Measurements from ENCODE around the gene CD34.
A peak's percentile ranks its signal among the peaks of the same experiment; 100 is the strongest.
"Not testable (repeated sequence)": the region's sequence is repeated elsewhere in the genome, so short reads cannot be mapped to it uniquely, and the experiment has no call there.

The CD34 gene

GRCh38 chr1:207884266-207885029 lies 26.5 kb downstream of the CD34 start:
- Mint-ChIP-seq H3K27me3 (peaks cover 9% of the 10 kb centered on the region), H3K27ac (peak overlapping the region; percentile 40), H3K4me1 (peaks cover 23% of the 10 kb centered on the region), H3K9me3 (no peaks in the 10 kb centered on the region), H3K4me3 (peak overlapping the region; percentile 52), H3K36me3 (no peaks in the 10 kb centered on the region)
- DNase-seq (ENCODE audit: low spot score in 2 of 2), result no peak
- ATAC-seq (ENCODE audit: low read depth), result no peak

GRCh38 chr1:207883660-207884250 lies 27.2 kb downstream of the CD34 start:
- no peaks in the 10 kb centered on the region for H3K9me3 Mint-ChIP-seq
- H3K4me3 Mint-ChIP-seq, result peak overlapping the region; percentile 88
- peaks cover 23% of the 10 kb centered on the region for H3K4me1 Mint-ChIP-seq
- DNase-seq (ENCODE audit: low spot score in 2 of 2), result no peak
- peak overlapping the region; percentile 40 for H3K27ac Mint-ChIP-seq
- peaks cover 9% of the 10 kb centered on the region for H3K27me3 Mint-ChIP-seq
- ATAC-seq (ENCODE audit: low read depth), result peak; percentile 9
- no peaks in the 10 kb centered on the region for H3K36me3 Mint-ChIP-seq

GRCh38 chr1:207883104-207883651 lies 27.7 kb downstream of the CD34 start:
- Mint-ChIP-seq H3K9me3 (no peaks in the 10 kb centered on the region), H3K4me1 (peaks cover 23% of the 10 kb centered on the region), H3K27ac (peak overlapping the region; percentile 40), H3K4me3 (peak overlapping the region; percentile 88), H3K36me3 (no peaks in the 10 kb centered on the region), H3K27me3 (peaks cover 9% of the 10 kb centered on the region)
- ATAC-seq (ENCODE audit: low read depth) (peak; percentile 62), DNase-seq (ENCODE audit: low spot score in 2 of 2) (no peak)

- no peak for DNase-seq (ENCODE audit: low spot score in 2 of 2)
- H3K27me3 Mint-ChIP-seq, result peaks cover 9% of the 10 kb centered on the region
- peak overlapping the region; percentile 88 for H3K4me3 Mint-ChIP-seq
- peaks cover 23% of the 10 kb centered on the region for H3K4me1 Mint-ChIP-seq
- H3K27ac Mint-ChIP-seq, result peak overlapping the region; percentile 40
- H3K9me3 Mint-ChIP-seq, result no peaks in the 10 kb centered on the region
- H3K36me3 Mint-ChIP-seq, result no peaks in the 10 kb centered on the region
- no peak for ATAC-seq (ENCODE audit: low read depth)
Measured at GRCh38 chr1:207882692-207883091, 28.2 kb downstream of the CD34 start.

GRCh38 chr1:207878939-207879338 lies 32.0 kb downstream of the CD34 start:
- no peak for DNase-seq (ENCODE audit: low spot score in 2 of 2)
- no peak overlapping the region for H3K4me3 Mint-ChIP-seq
- H3K4me1 Mint-ChIP-seq, result peaks cover 25% of the 10 kb centered on the region
- no peaks in the 10 kb centered on the region for H3K9me3 Mint-ChIP-seq
- H3K36me3 Mint-ChIP-seq, result no peaks in the 10 kb centered on the region
- ATAC-seq (ENCODE audit: low read depth), result no peak
- H3K27ac Mint-ChIP-seq, result no peak overlapping the region
- H3K27me3 Mint-ChIP-seq, result no peaks in the 10 kb centered on the region

- not testable (repeated sequence) for ATAC-seq (ENCODE audit: low read depth); H3K9me3 Mint-ChIP-seq; H3K27me3 Mint-ChIP-seq; H3K4me3 Mint-ChIP-seq; DNase-seq (ENCODE audit: low spot score in 2 of 2); H3K36me3 Mint-ChIP-seq
- Mint-ChIP-seq H3K27ac (peak overlapping the region; percentile 22), H3K4me1 (peaks cover 26% of the 10 kb centered on the region)
Measured at GRCh38 chr1:207877914-207878313, 33.0 kb downstream of the CD34 start.

GRCh38 chr1:207876131-207876530 lies 34.8 kb downstream of the CD34 start:
- Mint-ChIP-seq H3K4me3 (no peak overlapping the region), H3K4me1 (peaks cover 33% of the 10 kb centered on the region), H3K36me3 (no peaks in the 10 kb centered on the region), H3K27ac (no peak overlapping the region), H3K27me3 (no peaks in the 10 kb centered on the region), H3K9me3 (no peaks in the 10 kb centered on the region)
- ATAC-seq (ENCODE audit: low read depth) (no peak), DNase-seq (ENCODE audit: low spot score in 2 of 2) (no peak)

GRCh38 chr1:207875532-207875931 lies 35.4 kb downstream of the CD34 start:
- no peak overlapping the region for H3K4me3 Mint-ChIP-seq
- peaks cover 38% of the 10 kb centered on the region for H3K4me1 Mint-ChIP-seq
- no peaks in the 10 kb centered on the region for H3K36me3 Mint-ChIP-seq
- no peak overlapping the region for H3K27ac Mint-ChIP-seq
- ATAC-seq (ENCODE audit: low read depth) (no peak), DNase-seq (ENCODE audit: low spot score in 2 of 2) (no peak)
- H3K27me3 Mint-ChIP-seq, result no peaks in the 10 kb centered on the region
- H3K9me3 Mint-ChIP-seq, result no peaks in the 10 kb centered on the region

GRCh38 chr1:207873055-207873890 lies 37.7 kb downstream of the CD34 start:
- H3K4me3 Mint-ChIP-seq, result peak overlapping the region; percentile 55
- H3K9me3 Mint-ChIP-seq, result no peaks in the 10 kb centered on the region
- ATAC-seq (ENCODE audit: low read depth) (peak; percentile 12), DNase-seq (ENCODE audit: low spot score in 2 of 2) (no peak)
- no peaks in the 10 kb centered on the region for H3K27me3 Mint-ChIP-seq
- peak overlapping the region; percentile 96 for H3K27ac Mint-ChIP-seq
- H3K4me1 Mint-ChIP-seq, result peaks cover 51% of the 10 kb centered on the region
- H3K36me3 Mint-ChIP-seq, result no peaks in the 10 kb centered on the region

GRCh38 chr1:207872621-207873020 lies 38.3 kb downstream of the CD34 start:
- Mint-ChIP-seq H3K27ac (peak overlapping the region; percentile 96), H3K27me3 (no peaks in the 10 kb centered on the region), H3K9me3 (no peaks in the 10 kb centered on the region), H3K4me1 (peaks cover 53% of the 10 kb centered on the region), H3K4me3 (peak overlapping the region; percentile 55), H3K36me3 (no peaks in the 10 kb centered on the region)
- no peak for DNase-seq (ENCODE audit: low spot score in 2 of 2)
- no peak for ATAC-seq (ENCODE audit: low read depth)

GRCh38 chr1:207871117-207871649 lies 39.7 kb downstream of the CD34 start:
- peak overlapping the region; percentile 83 for H3K27ac Mint-ChIP-seq
- no peak overlapping the region for H3K4me3 Mint-ChIP-seq
- H3K4me1 Mint-ChIP-seq, result peaks cover 58% of the 10 kb centered on the region
- no peaks in the 10 kb centered on the region for H3K9me3 Mint-ChIP-seq
- DNase-seq (ENCODE audit: low spot score in 2 of 2) (no peak), ATAC-seq (ENCODE audit: low read depth) (no peak)
- H3K27me3 Mint-ChIP-seq, result no peaks in the 10 kb centered on the region
- peaks cover 4% of the 10 kb centered on the region for H3K36me3 Mint-ChIP-seq

GRCh38 chr1:207870306-207871031 lies 40.5 kb downstream of the CD34 start:
- H3K27me3 Mint-ChIP-seq, result no peaks in the 10 kb centered on the region
- peak overlapping the region; percentile 83 for H3K27ac Mint-ChIP-seq
- DNase-seq (ENCODE audit: low spot score in 2 of 2) (no peak), ATAC-seq (ENCODE audit: low read depth) (no peak)
- H3K36me3 Mint-ChIP-seq, result peaks cover 9% of the 10 kb centered on the region
- H3K9me3 Mint-ChIP-seq, result no peaks in the 10 kb centered on the region
- H3K4me1 Mint-ChIP-seq, result peaks cover 61% of the 10 kb centered on the region
- peak overlapping the region; percentile 86 for H3K4me3 Mint-ChIP-seq

- Mint-ChIP-seq H3K27ac (peak overlapping the region; percentile 83), H3K27me3 (no peaks in the 10 kb centered on the region), H3K36me3 (peaks cover 11% of the 10 kb centered on the region), H3K4me3 (peak overlapping the region; percentile 86), H3K9me3 (no peaks in the 10 kb centered on the region), H3K4me1 (peaks cover 63% of the 10 kb centered on the region)
- DNase-seq (ENCODE audit: low spot score in 2 of 2) (no peak), ATAC-seq (ENCODE audit: low read depth) (no peak)
Measured at GRCh38 chr1:207869859-207870258, 41.1 kb downstream of the CD34 start.

All from memory B cell (primary cell).